Activated CD4-positive, alpha-beta T cell treated with anti-CD3 and anti-CD28 coated beads, Interleukin-2, amount 50 U/mL, for 16 hours (primary cell): ENCODE measurements around the gene FAM221B.

Experiments
- DNase-seq: peaks from one replicate; pipeline ENCODE4 v3.0.0-alpha.2; 2020

The FAM221B gene

DNA sequence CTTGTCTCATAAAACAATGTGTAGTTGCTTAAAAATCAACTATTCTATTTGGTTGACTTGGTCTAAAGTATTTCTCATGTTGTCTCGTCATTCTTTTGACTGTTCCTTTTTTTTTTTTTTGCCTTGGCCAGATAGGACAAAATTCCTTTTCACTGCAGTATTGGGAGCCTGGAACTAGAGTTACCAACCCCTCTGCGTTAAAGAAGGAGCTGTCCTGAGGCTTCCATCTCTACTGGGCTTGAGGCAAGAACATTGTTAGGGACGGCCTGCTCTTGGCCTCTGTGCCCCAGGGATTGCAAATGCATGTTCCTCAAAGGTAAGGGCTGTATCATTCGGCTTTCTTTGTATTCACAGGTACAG is 38.5 kb downstream of the FAM221B start:
- no peak for DNase-seq

DNA sequence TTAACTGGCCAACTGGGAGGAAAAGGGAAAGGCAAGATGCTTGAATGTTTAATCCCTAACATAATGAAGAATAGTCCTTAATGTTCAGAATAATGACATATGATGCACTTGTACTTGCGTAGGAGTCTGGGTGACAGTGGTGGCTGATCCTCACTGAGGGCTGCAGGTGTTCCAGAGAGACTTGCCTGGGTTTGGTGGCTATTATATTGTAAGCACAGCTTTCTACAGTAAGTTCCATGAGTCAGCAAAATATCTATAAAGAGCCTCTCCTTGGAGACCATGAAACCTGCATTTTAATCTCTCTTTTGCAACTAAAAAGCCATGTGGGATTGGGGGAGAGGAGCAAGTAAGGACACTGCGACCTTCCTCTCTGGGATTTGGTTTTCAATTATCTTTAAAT is 39.0 kb downstream of the FAM221B start:
- DNase-seq, result no peak

DNA sequence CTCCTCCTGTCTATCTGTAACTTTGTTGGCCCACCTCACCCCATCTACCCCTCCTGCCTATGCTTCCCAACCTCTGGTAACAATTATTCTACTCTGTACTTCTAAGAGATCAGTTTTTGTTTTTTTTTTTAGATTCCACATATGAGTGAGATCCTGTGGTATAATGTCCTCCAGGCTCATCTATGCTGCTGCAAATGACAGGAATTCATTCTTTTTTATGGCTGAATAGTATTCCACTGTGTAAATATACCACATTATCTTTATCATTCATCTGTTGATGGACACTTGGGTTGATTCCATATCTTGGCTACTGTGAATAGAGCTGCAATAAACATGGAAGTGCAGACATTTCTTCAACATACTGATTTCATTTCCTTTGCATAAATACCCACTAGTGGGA is 45.1 kb downstream of the FAM221B start:
- DNase-seq, result no peak

DNA sequence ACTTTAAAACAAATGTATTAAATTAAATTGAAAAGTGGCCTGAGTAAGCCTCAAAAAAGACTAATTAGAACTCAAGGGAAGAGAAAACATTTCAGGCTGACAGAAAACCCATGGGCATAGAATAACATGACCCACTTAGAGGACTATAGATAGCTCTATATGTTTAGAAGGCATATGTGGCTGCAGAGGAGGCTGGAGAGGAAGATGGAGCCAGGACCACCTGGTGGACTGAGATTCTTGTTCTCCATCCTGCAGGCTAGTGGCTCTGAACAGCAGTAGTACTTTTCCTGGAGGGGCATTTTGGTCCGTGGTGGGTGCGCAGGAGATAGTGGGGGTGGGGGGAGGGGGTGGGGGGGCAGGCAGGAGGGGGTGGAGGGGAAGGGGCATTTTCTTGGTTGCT is 47.5 kb downstream of the FAM221B start:
- DNase-seq, result no peak

DNA sequence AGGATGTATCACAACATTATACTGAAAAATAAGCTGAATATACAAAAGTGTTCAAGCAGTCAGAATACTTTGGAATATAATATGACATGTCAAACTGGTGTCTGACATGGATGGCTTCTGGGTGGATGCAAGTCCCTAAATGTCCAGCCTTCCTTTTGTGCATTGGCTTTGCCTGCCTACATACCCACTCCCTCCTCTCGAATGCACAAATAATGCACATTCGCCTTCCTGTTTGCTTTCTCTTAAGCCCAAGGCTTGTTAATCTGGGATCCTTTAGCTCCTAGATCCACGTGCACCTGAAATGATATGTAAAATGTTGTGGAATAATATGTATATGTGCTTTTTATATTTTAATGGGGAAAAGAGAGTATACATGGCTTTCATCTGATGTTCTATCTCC is 50.0 kb downstream of the FAM221B start:
- DNase-seq, result no peak

DNA sequence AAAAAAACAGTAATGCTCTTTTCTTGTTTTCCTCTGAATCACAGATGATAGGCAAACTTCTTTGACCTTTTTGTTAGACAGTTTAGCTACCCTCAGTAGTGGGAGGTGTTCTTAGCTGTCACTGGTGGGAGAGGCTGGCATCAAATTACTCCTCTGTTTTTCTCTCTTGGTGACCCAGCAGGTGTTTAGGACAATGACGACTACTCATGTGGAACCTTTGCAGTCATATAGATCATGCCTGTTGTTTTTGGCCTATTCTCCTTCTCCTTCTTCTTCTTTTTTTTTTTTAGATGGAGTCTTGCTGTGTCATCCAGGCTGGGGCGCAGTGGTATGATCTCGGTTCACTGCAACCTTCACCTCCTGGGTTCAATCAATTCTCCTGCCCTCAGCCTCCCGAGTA is 52.5 kb downstream of the FAM221B start:
- DNase-seq, result no peak

DNA sequence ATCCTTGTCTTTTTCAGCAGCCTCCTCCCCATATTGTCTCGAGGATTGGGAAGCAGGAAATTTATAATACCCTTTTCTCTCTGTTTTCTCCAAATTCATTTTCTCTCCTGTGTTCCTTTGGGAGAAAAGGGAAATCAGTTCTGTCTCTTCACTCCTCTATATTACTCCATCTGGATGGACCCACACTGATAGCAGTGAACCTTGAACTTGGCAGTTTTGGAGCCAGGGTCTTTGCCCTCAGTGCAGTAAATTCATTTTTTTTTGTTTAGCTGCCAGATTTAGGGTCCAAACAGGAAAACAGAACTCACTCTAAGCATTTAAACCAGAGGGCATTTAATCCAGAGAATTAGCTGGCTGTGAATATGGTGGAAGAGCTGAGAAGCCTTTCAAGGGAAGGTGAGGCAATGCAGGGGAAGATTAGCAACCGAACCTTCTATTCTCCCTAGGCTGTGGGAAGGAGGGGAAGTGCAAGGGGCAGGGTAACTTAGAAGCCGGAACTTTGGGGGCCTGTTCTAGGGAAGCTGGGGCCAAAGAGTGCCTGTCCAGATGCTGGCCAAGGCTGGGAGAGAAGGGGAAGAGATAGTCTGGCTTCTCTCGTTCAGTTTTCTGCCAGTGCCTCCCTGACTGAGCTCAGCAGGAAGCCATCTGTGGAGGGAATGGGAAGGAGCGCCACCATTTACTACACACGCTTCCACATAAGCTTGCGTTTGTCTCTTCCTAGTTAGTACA is 53.5 kb downstream of the FAM221B start:
- DNase-seq, result no peak

DNA sequence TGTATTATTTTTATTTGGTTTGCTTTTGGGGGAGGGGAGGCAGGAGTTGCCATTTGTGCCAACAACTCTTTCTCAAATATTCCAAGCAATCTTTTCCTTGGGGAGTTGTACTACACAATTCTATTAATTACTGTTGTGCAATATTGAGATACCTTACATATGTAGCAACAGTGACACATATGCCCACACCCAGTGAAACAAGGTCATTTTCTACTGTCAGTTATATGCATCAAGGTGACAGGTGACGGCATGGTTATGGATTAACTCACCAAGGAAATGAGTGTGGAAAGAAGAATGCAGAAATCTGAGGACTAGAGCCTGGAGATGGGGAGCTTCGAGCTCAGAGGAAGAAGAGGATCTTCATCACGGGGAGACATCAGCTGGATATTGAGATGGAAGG is 56.6 kb downstream of the FAM221B start:
- DNase-seq, result no peak

DNA sequence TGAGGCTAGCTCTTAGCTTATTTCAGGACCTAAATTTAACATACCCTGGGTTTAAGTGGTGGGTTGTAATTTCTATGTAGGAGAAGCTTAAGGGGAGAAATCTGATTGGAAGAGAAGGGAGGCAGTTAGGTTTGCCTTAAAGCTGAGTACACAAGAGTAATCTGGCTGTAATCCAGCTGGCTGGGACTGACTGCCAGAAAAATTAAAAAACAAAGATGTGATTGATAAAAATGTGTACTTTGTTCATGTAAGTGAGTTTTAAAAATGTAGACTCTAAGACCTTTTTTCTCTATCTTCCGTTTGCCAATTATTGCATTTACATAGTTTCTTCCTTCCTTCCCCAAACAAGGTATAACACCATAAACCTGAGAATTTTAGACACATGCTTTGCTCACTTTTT is 57.0 kb downstream of the FAM221B start:
- no peak for DNase-seq

DNA sequence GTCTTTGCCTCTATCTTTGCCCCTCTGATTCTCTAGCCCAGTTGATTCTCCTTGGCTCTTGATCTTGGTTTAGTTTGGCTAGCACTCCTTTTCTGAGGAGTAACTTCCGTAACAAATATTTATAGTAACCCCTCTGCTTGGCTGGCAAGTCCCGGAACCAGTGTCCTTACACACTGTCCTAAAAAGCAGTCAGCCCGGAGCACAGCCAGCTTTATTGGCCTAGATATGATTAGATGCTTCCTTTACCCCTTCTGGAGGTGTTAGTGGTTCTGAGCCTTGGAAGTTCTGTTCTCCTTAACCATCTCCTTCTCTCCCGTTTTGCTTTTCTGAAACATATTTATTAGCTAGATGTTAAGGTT is 57.5 kb downstream of the FAM221B start:
- no peak for DNase-seq

DNA sequence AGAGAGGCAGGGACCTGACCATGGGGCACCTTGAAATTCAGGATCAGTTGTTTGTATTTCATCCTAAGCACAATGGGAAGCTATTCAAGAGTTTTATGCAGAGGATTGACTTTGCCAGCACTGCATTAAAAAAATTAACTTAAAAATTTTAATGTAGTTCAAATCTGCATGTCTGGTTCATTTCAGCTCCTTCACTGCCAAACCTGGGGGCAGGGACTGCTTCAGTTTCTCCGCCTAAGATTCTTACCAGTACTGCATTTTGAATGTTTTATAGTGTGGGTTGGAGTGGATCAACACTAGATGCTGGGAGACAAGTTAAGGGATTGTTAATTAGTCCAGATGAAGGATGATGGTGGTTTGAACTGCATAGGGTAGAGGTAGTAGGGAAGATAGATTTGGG is 58.8 kb downstream of the FAM221B start:
- DNase-seq, result no peak

DNA sequence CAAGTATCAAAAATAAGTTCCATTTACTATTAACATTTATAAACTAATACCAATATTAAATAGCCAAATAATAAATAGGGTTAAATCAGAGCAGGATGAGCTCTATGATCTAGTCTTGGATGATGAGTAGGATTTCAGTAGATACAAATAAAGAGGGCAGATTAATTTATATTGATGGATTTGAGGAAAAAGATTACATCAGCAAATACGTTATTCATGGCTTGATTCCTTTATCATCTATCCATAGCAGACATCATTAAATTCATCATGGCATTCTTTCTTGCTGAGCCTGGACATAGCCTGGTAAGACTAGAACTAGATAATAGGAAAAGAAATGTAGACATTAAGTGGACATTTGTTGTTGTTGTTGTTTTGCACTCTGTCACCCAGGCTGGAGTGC is 61.1 kb downstream of the FAM221B start:
- DNase-seq, result no peak

DNA sequence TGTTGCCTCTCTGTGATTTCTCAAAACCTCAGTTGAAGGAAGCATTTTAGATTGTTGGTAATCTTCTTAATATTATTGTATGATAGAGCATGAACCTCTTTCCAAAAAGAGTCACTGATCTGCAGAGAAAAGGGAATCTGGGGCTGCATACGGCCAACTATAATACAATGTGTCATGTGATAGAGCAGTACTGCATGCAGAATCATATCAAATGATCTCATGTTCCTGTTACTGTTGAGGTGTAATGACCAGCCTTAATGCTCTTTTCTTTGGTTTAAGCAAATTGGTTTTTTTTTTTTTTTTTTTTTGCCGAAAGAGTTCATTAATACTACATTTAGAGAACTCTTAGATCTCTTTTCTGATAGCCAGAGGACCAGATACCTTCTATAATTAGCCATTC is 61.5 kb downstream of the FAM221B start:
- DNase-seq, result no peak
